ENCODE measurements around the gene SPNS2.
"Not testable (repeated sequence)": the region's sequence is repeated elsewhere in the genome, so short reads cannot be mapped to it uniquely, and the experiment has no call there.

SPNS2 gene

DNA sequence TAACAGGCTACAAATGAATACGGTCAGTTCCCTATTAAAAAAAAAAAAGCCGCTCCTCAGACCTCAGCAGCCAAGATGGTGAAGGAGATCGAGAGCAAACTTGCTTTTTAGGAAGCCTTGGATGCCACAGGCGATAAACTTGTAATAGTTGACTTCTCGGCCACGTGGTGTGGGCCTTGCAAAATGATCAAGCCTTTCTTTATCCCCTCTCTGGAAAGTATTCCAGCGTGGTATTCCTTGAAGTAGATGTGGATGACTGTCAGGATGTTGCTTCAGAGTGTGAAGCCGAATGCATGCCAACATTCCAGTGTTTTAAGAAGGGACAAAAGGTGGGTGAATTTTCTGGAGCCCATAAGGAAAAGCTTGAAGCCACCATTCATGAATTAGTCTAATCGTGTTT lies 73.5 kb downstream of the SPNS2 start:
- DNase-seq (ENCODE audit: low spot score): no peak

DNA sequence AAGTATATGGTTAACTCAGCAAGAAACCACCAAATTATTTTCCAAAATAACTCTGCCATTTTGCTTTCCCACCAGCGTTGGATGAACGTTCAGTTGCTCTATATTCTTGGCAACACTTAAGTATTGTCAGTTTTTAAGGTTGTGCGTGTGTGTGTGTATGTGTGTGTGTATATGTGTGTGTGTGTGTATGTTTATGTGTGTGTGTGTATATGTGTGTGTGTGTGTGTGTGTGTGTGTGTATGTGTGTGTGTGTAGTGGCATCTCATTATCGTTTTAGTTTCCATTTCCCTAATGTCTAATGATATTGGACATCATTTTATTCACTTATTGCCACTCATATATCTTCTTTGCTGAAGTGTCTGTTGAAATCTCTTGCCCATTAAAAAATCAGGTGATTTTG lies 74.4 kb downstream of the SPNS2 start:
- DNase-seq (ENCODE audit: low spot score): no peak

DNA sequence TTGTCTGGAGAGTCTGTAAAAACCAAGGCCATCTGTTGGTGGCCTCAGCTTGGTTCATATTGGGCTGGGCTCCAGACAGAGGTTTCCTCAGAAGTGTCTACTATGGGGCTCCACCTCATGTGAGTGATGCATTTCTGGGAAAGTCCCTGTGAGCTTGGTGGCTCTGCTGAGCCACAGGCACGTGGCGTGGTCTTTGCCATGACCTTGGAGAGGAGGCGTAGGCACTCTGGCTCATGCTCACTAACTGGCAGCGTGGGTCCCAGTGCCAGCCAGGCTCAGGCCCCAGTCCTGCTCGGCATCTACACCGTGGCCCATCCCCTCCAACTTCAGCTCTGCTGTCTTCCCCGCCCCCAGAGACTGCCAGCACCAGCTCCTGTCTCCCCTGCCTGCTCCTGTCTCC lies 75.0 kb downstream of the SPNS2 start:
- DNase-seq (ENCODE audit: low spot score): no peak

DNA sequence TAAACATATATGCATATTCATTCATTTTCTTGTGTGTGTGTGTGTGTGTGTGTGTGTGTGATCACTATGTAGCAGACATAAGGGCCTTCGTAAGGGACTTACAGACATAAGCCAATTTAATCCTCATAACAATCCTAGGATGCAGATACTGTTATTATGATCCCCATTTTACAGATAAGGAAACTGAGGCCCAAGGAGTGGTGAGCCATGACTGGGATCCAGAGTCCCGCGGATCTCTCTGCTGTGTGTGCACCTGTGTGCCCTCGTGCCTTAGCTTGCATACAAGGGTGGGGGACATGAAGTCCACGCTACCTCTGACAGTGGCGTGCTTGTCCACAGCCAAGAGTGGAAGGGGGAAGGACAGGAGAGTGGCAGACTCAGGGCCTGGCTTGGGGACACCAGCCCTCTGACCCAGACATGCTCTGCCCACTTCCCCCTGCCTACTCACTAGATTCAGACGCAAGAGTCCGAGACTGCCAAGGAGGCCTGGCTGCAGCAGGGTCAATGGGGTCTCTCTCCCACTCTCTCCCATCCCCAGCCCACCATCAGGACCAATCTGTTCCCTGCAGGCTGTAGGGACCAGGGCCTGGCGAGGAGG lies 75.9 kb downstream of the SPNS2 start:
- no peak for DNase-seq (ENCODE audit: low spot score)

DNA sequence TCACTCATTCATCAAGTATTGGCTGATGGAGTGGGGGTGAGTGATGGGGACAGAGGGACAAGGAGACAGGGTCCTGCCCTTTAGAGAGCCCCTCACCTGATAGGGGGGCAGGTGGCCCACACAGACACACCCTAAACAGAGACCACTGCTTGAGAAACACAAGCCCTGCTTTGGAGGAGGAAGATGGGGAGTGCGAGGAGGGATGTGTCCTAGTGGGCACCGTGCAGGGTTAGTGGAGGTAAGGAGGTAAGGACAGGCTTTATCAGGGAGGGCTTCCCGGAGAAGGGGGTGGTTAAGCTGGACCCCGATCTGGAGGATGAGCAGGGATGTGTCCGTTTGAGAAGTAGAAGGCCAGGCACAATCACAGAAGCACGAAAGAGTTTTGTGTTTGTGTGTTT lies 77.5 kb downstream of the SPNS2 start:
- no peak for DNase-seq (ENCODE audit: low spot score)

GRCh38 chr17:4576729-4577322 lies 78.1 kb downstream of the SPNS2 start:
- peak; percentile 86 for DNase-seq (ENCODE audit: low spot score)

GRCh38 chr17:4577386-4577993 lies 78.8 kb downstream of the SPNS2 start:
- no peak for DNase-seq (ENCODE audit: low spot score)

- DNase-seq (ENCODE audit: low spot score): not testable (repeated sequence)
These were observed 79.7 kb downstream of the SPNS2 start for GRCh38 chr17:4578349-4578748.

DNA sequence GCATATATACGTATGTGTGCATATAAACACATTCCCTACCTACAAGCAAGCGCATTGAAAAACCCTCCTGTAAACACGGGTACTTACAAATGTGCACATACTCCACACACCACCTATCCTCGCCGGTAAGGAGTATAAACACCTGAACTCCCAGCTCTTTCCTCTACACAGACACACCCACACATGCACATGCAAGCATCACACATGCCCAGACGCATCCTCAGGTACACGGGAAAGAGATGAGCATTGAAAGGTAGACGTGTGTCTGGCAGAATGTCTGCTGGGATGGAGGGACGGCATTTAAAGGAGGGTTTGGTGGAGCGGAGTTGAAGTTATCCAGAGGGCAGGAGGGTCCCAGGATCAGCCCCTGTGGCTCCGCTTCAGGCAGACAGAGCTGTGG lies 81.0 kb downstream of the SPNS2 start:
- no peak for DNase-seq (ENCODE audit: low spot score)

- DNase-seq (ENCODE audit: low spot score): no peak
These were observed 81.6 kb downstream of the SPNS2 start for GRCh38 chr17:4580291-4580690.

DNA sequence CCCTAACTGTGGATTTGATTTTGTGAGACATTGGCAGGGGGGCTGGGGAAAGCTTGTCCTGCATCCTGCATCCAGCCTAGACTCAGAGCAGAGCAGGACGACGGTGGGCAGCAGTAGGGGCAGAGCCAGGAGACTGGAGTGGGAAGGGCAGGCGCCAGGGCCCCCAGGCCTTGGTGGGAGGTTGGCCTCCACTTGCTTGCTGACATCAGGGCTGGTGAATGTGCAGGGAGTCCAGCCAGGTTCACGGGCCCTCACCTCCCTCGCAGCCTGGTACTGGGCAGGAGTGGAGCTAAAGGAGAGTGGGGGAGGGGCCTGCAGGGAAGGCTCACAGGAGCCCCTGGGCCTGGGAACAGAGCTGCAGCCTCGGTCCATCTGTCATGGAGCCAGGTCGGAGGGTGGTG lies 83.4 kb downstream of the SPNS2 start:
- no peak for DNase-seq (ENCODE audit: low spot score)

DNA sequence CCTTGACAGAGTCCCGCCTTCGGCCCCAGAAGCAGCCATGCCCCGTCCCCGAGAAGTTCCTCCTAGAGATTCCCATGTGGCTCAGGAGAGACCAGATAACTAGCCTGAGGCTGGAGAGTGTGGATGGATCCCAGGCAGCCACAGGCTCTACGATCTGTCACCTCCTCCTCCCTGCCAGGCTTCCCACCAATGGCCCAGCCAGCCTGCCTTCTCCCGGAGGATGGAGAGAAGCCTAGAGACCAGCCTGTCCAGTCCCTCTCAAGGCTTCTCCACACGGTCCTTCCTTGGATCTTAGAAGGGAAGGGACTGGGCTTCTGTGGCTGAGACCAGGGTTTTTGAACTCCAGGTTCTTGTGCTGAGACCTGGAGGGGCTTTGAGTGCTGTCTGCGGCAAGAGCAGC lies 84.0 kb downstream of the SPNS2 start:
- DNase-seq (ENCODE audit: low spot score): no peak

DNA sequence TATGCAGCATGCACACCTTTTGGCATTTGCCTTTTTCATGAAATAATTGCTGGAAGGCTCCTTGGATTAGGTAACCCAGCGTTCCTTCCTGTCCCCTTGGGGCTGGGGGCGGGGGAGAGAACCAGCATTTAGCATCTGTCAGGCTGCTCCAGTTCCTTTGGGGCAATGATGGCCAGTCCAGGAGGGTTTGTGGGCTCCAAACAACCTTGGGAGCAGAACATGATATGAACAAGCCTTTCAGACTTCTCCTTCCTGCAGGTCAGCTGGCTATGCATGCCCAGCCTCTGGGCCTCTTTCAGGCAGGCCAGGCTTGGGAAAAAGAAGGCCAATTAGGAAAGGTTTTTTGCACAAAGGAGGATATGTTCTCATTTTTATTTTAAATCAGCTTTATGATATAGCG lies 84.5 kb downstream of the SPNS2 start:
- DNase-seq (ENCODE audit: low spot score): no peak

DNA sequence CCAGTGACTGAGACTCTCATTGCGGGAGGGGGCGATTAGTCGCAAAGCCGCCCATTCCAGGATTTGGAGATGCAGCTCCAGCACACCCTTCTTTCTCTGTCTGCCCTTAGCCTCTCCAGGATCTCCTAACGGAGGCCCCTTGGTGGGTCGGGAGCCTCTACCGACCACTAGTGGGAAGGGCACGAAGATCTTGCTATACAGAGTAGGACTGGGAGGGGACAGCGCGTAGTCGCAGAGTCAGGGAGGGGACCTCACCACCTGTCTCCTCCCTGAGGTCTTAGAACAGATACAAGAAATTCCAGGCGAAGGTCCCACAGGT lies 85.1 kb downstream of the SPNS2 start:
- DNase-seq (ENCODE audit: low spot score): peak; percentile 65

DNA sequence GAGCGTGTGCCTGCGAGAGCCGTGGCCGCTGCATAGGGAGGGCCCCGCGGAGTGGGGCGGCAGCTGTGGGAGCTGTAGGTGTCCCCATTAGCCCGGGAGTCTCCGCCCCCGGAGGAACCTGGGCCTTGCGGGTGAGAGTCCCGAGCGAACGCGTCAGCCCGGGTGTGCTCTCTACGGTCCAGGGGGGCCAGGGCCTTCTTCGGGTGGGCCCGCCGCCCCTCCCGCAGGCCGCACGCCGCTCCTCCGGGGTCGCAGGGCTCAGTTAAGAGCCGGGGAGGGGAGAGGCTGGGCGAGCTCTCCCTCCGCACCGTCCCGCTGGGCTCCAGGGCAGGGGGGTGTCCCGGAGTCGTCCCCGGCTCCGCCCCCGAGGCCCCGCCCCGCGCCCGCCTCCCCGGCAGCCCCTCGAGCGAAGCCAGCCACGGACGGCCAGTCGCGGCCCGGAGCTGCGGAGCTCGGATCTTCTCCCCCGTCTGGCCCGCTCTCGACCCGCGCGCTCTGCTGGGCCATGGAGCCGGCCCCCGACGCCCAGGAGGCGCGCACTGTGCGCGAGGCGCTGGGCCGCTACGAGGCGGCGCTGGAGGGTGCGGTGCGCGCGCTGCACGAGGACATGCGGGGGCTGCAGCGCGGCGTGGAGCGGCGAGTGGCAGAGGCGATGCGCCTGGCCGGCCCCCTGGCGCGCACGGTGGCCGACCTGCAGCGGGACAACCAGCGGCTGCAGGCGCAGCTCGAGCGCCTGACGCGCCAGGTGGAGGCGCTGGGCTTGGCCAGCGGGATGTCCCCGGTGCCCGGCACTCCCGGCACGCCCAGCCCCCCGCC lies 85.6 kb downstream of the SPNS2 start, which contains the start of gene SMTNL2:
SMTNL2 (plus strand) TSS at position 429 of the 816 bp plus-strand sequence; CDS start at position 506, 77 bp downstream.
- peak; percentile 84 for DNase-seq (ENCODE audit: low spot score)

GRCh38 chr17:4584917-4585637 lies 86.4 kb downstream of the SPNS2 start:
- DNase-seq (ENCODE audit: low spot score): no peak

- DNase-seq (ENCODE audit: low spot score): no peak
These were observed 86.9 kb downstream of the SPNS2 start for GRCh38 chr17:4585638-4585994.

- no peak for DNase-seq (ENCODE audit: low spot score)
These were observed 87.4 kb downstream of the SPNS2 start for GRCh38 chr17:4586043-4586442.

DNA sequence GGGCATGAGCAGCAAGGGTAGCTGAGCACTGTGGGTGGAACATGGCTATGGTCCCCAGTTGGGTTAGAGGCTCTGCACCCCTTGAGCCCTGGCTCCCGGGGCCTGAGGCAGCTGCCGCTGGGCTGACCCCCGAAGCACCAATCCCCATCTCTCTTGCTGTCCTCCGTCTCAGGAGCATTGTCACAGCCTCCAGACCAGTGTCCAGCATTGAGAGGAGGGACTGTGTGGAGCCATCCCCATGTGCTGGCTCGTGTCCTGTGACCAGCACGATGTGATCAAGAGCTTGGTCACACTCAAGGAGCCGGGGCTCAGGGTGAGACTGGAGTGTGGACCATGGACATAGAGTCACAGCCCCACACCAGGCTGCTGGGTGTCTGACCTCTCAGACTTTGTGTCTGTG lies 88.5 kb downstream of the SPNS2 start:
- DNase-seq (ENCODE audit: low spot score): no peak

- no peak for DNase-seq (ENCODE audit: low spot score)
These were observed 89.1 kb downstream of the SPNS2 start for GRCh38 chr17:4587803-4588202.

GRCh38 chr17:4588391-4588790 lies 89.7 kb downstream of the SPNS2 start:
- DNase-seq (ENCODE audit: low spot score): no peak
